Muscle layer of colon (tissue), 2 donors: Measurements from ENCODE around the gene MAGEA9B.
"Not testable (repeated sequence)": the region's sequence is repeated elsewhere in the genome, so short reads cannot be mapped to it uniquely, and the experiment has no call there.

Source experiments
- H3K27ac ChIP-seq: one replicate; pipeline ENCODE4 v1.7.0; 2013; ENCODE audit warnings: low read depth, mild to moderate bottlenecking, low read length, moderate library complexity
- H3K27me3 ChIP-seq, 2 donors: one replicate each; pipeline ENCODE4 v1.7.0; 2013; ENCODE audit warnings: low read length in 2 of 2, mild to moderate bottlenecking in 2 of 2; ENCODE audit not compliant: insufficient read depth in 2 of 2, control insufficient read depth in 1 of 2
- H3K36me3 ChIP-seq: one replicate; pipeline ENCODE4 v1.7.0; 2013; ENCODE audit warnings: mild to moderate bottlenecking, low read length; ENCODE audit not compliant: insufficient read depth
- H3K4me1 ChIP-seq: one replicate; pipeline ENCODE4 v1.7.0; 2013; ENCODE audit warnings: mild to moderate bottlenecking, low read length; ENCODE audit not compliant: insufficient read depth
- H3K4me3 ChIP-seq, 2 donors: one replicate each; pipeline ENCODE4 v1.7.0; 2013; ENCODE audit warnings: low read length in 2 of 2, low read depth in 1 of 2, mild to moderate bottlenecking in 1 of 2, moderate library complexity in 1 of 2
- H3K9ac ChIP-seq: one replicate; pipeline ENCODE4 v1.7.0; 2013; ENCODE audit warnings: low read length
- H3K9me3 ChIP-seq: one replicate; pipeline ENCODE4 v1.7.0; 2013; ENCODE audit warnings: mild to moderate bottlenecking, low read length
- donor health status: abdominal sarcoma.
- donor health status: Adenocarcinoma of cecum.

MAGEA9B gene

GRCh38 chrX:149570668-149571067 lies 16.6 kb downstream of the MAGEA9B start:
- Histone ChIP-seq H3K36me3 (no peaks in the 10 kb centered on the region), H3K27me3 (peaks cover 0 to 6% of the 10 kb centered on the region in 2 donors), H3K9me3 (no peaks in the 10 kb centered on the region), H3K27ac (no peak overlapping the region), H3K4me1 (no peaks in the 10 kb centered on the region), H3K4me3 (no peak overlapping the region), H3K9ac (no peak overlapping the region)

- no peak overlapping the region for H3K9ac ChIP-seq
- H3K4me3 ChIP-seq = no peak overlapping the region
- H3K36me3 ChIP-seq = no peaks in the 10 kb centered on the region
- no peaks in the 10 kb centered on the region for H3K4me1 ChIP-seq
- H3K9me3 ChIP-seq = no peaks in the 10 kb centered on the region
- peaks cover 0 to 6% of the 10 kb centered on the region in 2 donors for H3K27me3 ChIP-seq
- H3K27ac ChIP-seq = no peak overlapping the region
These were observed 17.5 kb downstream of the MAGEA9B start for GRCh38 chrX:149569770-149570169.

GRCh38 chrX:149568701-149569296 lies 18.5 kb downstream of the MAGEA9B start:
- H3K36me3 ChIP-seq = no peaks in the 10 kb centered on the region
- no peaks in the 10 kb centered on the region for H3K9me3 ChIP-seq

GRCh38 chrX:149567621-149568417 lies 19.4 kb downstream of the MAGEA9B start:
- Histone ChIP-seq H3K27me3 (peaks cover 0 to 6% of the 10 kb centered on the region in 2 donors), H3K36me3 (no peaks in the 10 kb centered on the region), H3K27ac (no peak overlapping the region), H3K4me1 (no peaks in the 10 kb centered on the region), H3K9me3 (no peaks in the 10 kb centered on the region), H3K4me3 (no peak overlapping the region), H3K9ac (no peak overlapping the region)

More at GRCh38 chrX:149568701-149569296, 18.5 kb downstream of the MAGEA9B start:
- Histone ChIP-seq H3K9ac (no peak overlapping the region), H3K4me1 (no peaks in the 10 kb centered on the region), H3K27me3 (peaks cover 0 to 6% of the 10 kb centered on the region in 2 donors), H3K27ac (no peak overlapping the region), H3K4me3 (no peak overlapping the region)

GRCh38 chrX:149563359-149563758 lies 23.9 kb downstream of the MAGEA9B start:
- H3K4me1 ChIP-seq = no peaks in the 10 kb centered on the region
- no peak overlapping the region for H3K27ac ChIP-seq
- peaks cover 0 to 6% of the 10 kb centered on the region in 2 donors for H3K27me3 ChIP-seq
- no peaks in the 10 kb centered on the region for H3K36me3 ChIP-seq
- H3K9ac ChIP-seq = no peak overlapping the region
- no peak overlapping the region for H3K4me3 ChIP-seq
- no peaks in the 10 kb centered on the region for H3K9me3 ChIP-seq

GRCh38 chrX:149555251-149555650 lies 32.0 kb downstream of the MAGEA9B start:
- H3K27me3 ChIP-seq, H3K27ac ChIP-seq, H3K9me3 ChIP-seq, H3K36me3 ChIP-seq, H3K4me3 ChIP-seq, H3K4me1 ChIP-seq, H3K9ac ChIP-seq: not testable (repeated sequence)

- H3K9me3 ChIP-seq = not testable (repeated sequence)
These were observed 35.4 kb downstream of the MAGEA9B start for GRCh38 chrX:149551939-149552248.

GRCh38 chrX:149551245-149551938 lies 35.9 kb downstream of the MAGEA9B start:
- H3K27me3 ChIP-seq, H3K9me3 ChIP-seq, H3K9ac ChIP-seq, H3K36me3 ChIP-seq, H3K4me1 ChIP-seq, H3K4me3 ChIP-seq, H3K27ac ChIP-seq: not testable (repeated sequence)

More at GRCh38 chrX:149551939-149552248, 35.4 kb downstream of the MAGEA9B start:
- H3K9ac ChIP-seq, H3K4me3 ChIP-seq, H3K27ac ChIP-seq, H3K36me3 ChIP-seq, H3K27me3 ChIP-seq, H3K4me1 ChIP-seq: not testable (repeated sequence)

GRCh38 chrX:149550454-149550853 lies 36.8 kb downstream of the MAGEA9B start:
- not testable (repeated sequence) for H3K27ac ChIP-seq, H3K4me1 ChIP-seq, H3K4me3 ChIP-seq, H3K9ac ChIP-seq, H3K9me3 ChIP-seq, H3K36me3 ChIP-seq, H3K27me3 ChIP-seq

GRCh38 chrX:149549701-149550100 lies 37.6 kb downstream of the MAGEA9B start, which contains the start of gene HSFX3:
TSS of gene HSFX3 (minus strand) at chrX:149549924. CDS start at chrX:149549852, 72 bp downstream.
- not testable (repeated sequence) for H3K27ac ChIP-seq, H3K4me1 ChIP-seq, H3K9me3 ChIP-seq, H3K27me3 ChIP-seq, H3K4me3 ChIP-seq, H3K36me3 ChIP-seq, H3K9ac ChIP-seq

- H3K9me3 ChIP-seq, H3K27ac ChIP-seq, H3K4me1 ChIP-seq, H3K9ac ChIP-seq, H3K4me3 ChIP-seq, H3K36me3 ChIP-seq, H3K27me3 ChIP-seq: not testable (repeated sequence)
These were observed 39.5 kb downstream of the MAGEA9B start for GRCh38 chrX:149547782-149548181.
